MM.1S (cell line): ENCODE data around the gene TMEM92.

ENCODE experiments used
- DNase-seq: peaks from one replicate; pipeline ENCODE4 v3.0.0-alpha.2; 2015
- H2AFZ ChIP-seq: fragments of 300-600 bp; sonication (generic); 2 replicates; pipeline ENCODE4 v1.6.0; 2016; ENCODE audit warnings: antibody characterized with exemption, low read length
- H3F3A ChIP-seq: fragments of 300-600 bp; sonication (generic); 2 replicates; pipeline ENCODE4 v1.6.1; 2016; ENCODE audit warnings: mild to moderate bottlenecking, antibody characterized with exemption, low read length, moderate library complexity, mixed read lengths; ENCODE audit not compliant: insufficient read depth
- H3K27ac ChIP-seq: fragments of 300-600 bp; sonication (generic); 2 replicates; pipeline ENCODE4 v1.5.1; 2016; ENCODE audit warnings: mild to moderate bottlenecking, low read length
- H3K27me3 ChIP-seq: fragments of 300-600 bp; sonication (generic); replicated peaks from 2 replicates; pipeline ENCODE4 v1.6.0; 2016; ENCODE audit warnings: low read length; ENCODE audit not compliant: insufficient read depth
- H3K36me3 ChIP-seq: fragments of 300-600 bp; sonication (generic); replicated peaks from 2 replicates; pipeline ENCODE4 v1.6.1; 2016; ENCODE audit warnings: mild to moderate bottlenecking, low read length, mixed read lengths; ENCODE audit not compliant: insufficient read depth
- H3K4me1 ChIP-seq: fragments of 300-600 bp; sonication (generic); 2 replicates; pipeline ENCODE4 v1.6.1; 2016; ENCODE audit warnings: low read length, mixed read lengths
- H3K4me2 ChIP-seq: fragments of 300-600 bp; sonication (generic); 2 replicates; pipeline ENCODE4 v1.6.0; 2016; ENCODE audit warnings: low read depth, low read length
- H3K4me3 ChIP-seq: fragments of 300-600 bp; sonication (generic); 2 replicates; pipeline ENCODE4 v1.5.1; 2016; ENCODE audit warnings: low read length, mixed read lengths
- H3K79me2 ChIP-seq: fragments of 300-600 bp; sonication (generic); 2 replicates; pipeline ENCODE4 v1.6.1; 2016; ENCODE audit warnings: mixed run types, low read length, mixed read lengths
- H3K9ac ChIP-seq: fragments of 300-600 bp; sonication (generic); 2 replicates; pipeline ENCODE4 v1.6.1; 2016; ENCODE audit warnings: low read length, mixed read lengths
- H3K9me2 ChIP-seq: fragments of 300-600 bp; sonication (generic); replicated peaks from 2 replicates; pipeline ENCODE4 v1.6.1; 2016; ENCODE audit warnings: mild to moderate bottlenecking, low read length, mixed read lengths; ENCODE audit not compliant: insufficient read depth
- H3K9me3 ChIP-seq: fragments of 300-600 bp; sonication (generic); replicated peaks from 2 replicates; pipeline ENCODE4 v1.6.1; 2016; ENCODE audit warnings: mild to moderate bottlenecking, low read length, mixed read lengths; ENCODE audit not compliant: insufficient read depth
- H4K20me1 ChIP-seq: fragments of 300-600 bp; sonication (generic); 2 replicates; pipeline ENCODE4 v1.6.1; 2016; ENCODE audit warnings: mild to moderate bottlenecking, low read length, moderate library complexity, mixed read lengths; ENCODE audit not compliant: insufficient read depth
- CTCF ChIP-seq: fragments of 300-600 bp; sonication (generic); IDR thresholded peaks from 2 replicates; pipeline ENCODE4 v1.5.1; 2016; ENCODE audit warnings: antibody characterized with exemption, low read length, mixed read lengths
- EZH2 ChIP-seq: fragments of 300-600 bp; sonication (generic); optimal IDR thresholded peaks from 2 replicates; pipeline ENCODE3; 2017; ENCODE audit warnings: low read depth, mild to moderate bottlenecking, antibody characterized with exemption, low read length, mixed read lengths
- EZH2phosphoT487 ChIP-seq: fragments of 300-600 bp; sonication (generic); IDR thresholded peaks from 2 replicates; pipeline ENCODE4 v1.6.1; 2018; ENCODE audit warnings: antibody characterized with exemption, low read length

The TMEM92 gene

GRCh38 chr17:50301891-50302584 lies 27.8 kb downstream of the TMEM92 start:
- H3K36me3 ChIP-seq, result no peaks in the 10 kb centered on the region
- no peaks in the 10 kb centered on the region for H3K27me3 ChIP-seq
- H3K9ac ChIP-seq, result no peak overlapping the region
- H3K27ac ChIP-seq, result no peak overlapping the region
- H3K9me3 ChIP-seq, result no peaks in the 10 kb centered on the region
- no peaks in the 10 kb centered on the region for H3K79me2 ChIP-seq
- H4K20me1 ChIP-seq, result no peaks in the 10 kb centered on the region
- TF ChIP-seq EZH2phosphoT487 (no peak), CTCF (no peak), EZH2 (no peak)
- no peak overlapping the region for H3K4me3 ChIP-seq
- no peak overlapping the region for H3K4me2 ChIP-seq
- no peak overlapping the region for H2AFZ ChIP-seq
- no peaks in the 10 kb centered on the region for H3K4me1 ChIP-seq
- H3K9me2 ChIP-seq, result no peaks in the 10 kb centered on the region
- DNase-seq, result peak; percentile 11
- no peaks in the 10 kb centered on the region for H3F3A ChIP-seq

- Histone ChIP-seq H3K27ac (no peak overlapping the region), H3K4me1 (no peaks in the 10 kb centered on the region), H3K4me3 (no peak overlapping the region), H4K20me1 (no peaks in the 10 kb centered on the region), H3F3A (no peaks in the 10 kb centered on the region), H3K4me2 (no peak overlapping the region), H3K9me2 (no peaks in the 10 kb centered on the region), H3K9ac (no peak overlapping the region), H2AFZ (no peak overlapping the region), H3K9me3 (no peaks in the 10 kb centered on the region), H3K79me2 (no peaks in the 10 kb centered on the region), H3K36me3 (no peaks in the 10 kb centered on the region), H3K27me3 (no peaks in the 10 kb centered on the region)
- TF ChIP-seq EZH2, result no peak
- TF ChIP-seq CTCF, result no peak
- TF ChIP-seq EZH2phosphoT487, result no peak
- no peak for DNase-seq
Observed at GRCh38 chr17:50303051-50303450, 28.8 kb downstream of the TMEM92 start.

GRCh38 chr17:50303596-50303995 lies 29.3 kb downstream of the TMEM92 start:
- Histone ChIP-seq H3K4me3 (no peak overlapping the region), H3K27me3 (no peaks in the 10 kb centered on the region), H3K79me2 (no peaks in the 10 kb centered on the region), H3K4me2 (no peak overlapping the region), H3K9ac (no peak overlapping the region), H3K9me3 (no peaks in the 10 kb centered on the region), H3K9me2 (no peaks in the 10 kb centered on the region), H3K36me3 (no peaks in the 10 kb centered on the region), H3K4me1 (no peaks in the 10 kb centered on the region), H3F3A (no peaks in the 10 kb centered on the region), H2AFZ (no peak overlapping the region), H4K20me1 (no peaks in the 10 kb centered on the region), H3K27ac (no peak overlapping the region)
- no peak for TF ChIP-seq CTCF
- TF ChIP-seq EZH2, result no peak
- DNase-seq, result no peak
